Coronary artery (tissue), 2 donors: Measurements from ENCODE around the gene RIPOR1.
A peak's percentile ranks its signal among the peaks of the same experiment; 100 is the strongest.

Experiments used
- DNase-seq: peaks from one replicate; pipeline ENCODE4 v3.0.0-alpha.2; 2017; ENCODE audit warnings: low spot score
- H3K27ac ChIP-seq, 2 donors: fragments of 200-600 bp; sonication (generic); one replicate each; pipeline ENCODE4 v1.5.1; 2016 to 2019
- H3K4me3 ChIP-seq: fragments of 200-600 bp; sonication (generic); 2 replicates; pipeline ENCODE4 v1.5.1; 2016; ENCODE audit warnings: mild to moderate bottlenecking, moderate library complexity
- TF ChIP-seq, protein P1 (sequence below): fragments of 200-600 bp; sonication (generic); IDR thresholded peaks from one replicate; pipeline ENCODE4 v1.5.1; 2019; ENCODE audit warnings: antibody characterized with exemption

Gene RIPOR1

GRCh38 chr16:67546761-67547422 lies 18.3 kb downstream of the RIPOR1 start:
- TF ChIP-seq, protein P1, sequence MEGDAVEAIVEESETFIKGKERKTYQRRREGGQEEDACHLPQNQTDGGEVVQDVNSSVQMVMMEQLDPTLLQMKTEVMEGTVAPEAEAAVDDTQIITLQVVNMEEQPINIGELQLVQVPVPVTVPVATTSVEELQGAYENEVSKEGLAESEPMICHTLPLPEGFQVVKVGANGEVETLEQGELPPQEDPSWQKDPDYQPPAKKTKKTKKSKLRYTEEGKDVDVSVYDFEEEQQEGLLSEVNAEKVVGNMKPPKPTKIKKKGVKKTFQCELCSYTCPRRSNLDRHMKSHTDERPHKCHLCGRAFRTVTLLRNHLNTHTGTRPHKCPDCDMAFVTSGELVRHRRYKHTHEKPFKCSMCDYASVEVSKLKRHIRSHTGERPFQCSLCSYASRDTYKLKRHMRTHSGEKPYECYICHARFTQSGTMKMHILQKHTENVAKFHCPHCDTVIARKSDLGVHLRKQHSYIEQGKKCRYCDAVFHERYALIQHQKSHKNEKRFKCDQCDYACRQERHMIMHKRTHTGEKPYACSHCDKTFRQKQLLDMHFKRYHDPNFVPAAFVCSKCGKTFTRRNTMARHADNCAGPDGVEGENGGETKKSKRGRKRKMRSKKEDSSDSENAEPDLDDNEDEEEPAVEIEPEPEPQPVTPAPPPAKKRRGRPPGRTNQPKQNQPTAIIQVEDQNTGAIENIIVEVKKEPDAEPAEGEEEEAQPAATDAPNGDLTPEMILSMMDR: peak; percentile 89
- H3K4me3 ChIP-seq: no peak overlapping the region
- DNase-seq: peak; percentile 77
- H3K27ac ChIP-seq: peak overlapping the region in 1 of 2 donors; percentile 61

DNA sequence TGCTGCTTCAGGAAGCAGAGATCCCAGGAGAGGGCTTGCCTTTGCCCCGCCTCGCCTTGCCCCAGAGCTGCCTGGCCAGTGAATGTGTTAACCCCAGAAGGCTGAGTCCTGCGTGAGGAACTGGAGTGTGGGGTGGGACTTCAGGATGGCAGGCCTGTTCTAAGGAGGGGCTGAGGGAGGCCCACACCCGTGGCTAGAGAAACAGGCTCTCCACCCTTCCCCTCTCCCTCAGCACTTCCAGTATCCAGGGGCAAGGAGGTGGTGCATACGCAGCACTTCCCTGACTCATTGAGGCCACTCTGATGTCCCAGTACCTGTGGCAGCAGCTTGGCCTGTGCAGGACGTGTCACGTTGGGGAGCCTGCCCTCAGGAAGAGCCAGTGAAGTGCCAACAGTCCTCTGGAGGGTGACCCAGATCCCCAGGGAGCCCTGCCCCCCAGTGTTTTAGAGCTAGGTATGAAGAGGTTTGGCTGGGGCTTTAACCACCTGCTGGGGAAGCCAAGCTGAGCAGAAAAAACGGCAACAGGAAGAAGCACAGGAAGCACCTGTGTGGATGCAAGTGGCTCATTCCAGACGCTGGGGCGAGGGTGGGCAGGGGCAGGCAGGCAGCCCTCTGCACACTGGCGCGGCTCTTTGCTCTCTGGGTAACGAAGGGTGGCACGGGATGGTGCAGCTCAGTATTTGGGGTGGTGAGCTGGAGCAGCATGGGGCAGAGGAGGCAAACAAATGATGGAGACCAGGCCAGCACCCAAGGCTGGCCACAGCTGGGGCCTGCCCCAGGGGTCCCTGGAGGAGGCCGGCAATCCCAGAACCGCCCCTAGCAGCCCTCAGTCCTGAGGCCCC lies 19.0 kb downstream of the RIPOR1 start:
- TF ChIP-seq, protein P1: no peak
- peak; percentile 72 for DNase-seq
- Histone ChIP-seq H3K4me3 (no peak overlapping the region), H3K27ac (peak overlapping the region in 1 of 2 donors; percentile 61)

- DNase-seq: peak; percentile 64
- Histone ChIP-seq H3K4me3 (no peak overlapping the region), H3K27ac (peak overlapping the region in 1 of 2 donors; percentile 12)
- TF ChIP-seq, protein P1: no peak
Measured at GRCh38 chr16:67548265-67549126, 19.9 kb downstream of the RIPOR1 start.

DNA sequence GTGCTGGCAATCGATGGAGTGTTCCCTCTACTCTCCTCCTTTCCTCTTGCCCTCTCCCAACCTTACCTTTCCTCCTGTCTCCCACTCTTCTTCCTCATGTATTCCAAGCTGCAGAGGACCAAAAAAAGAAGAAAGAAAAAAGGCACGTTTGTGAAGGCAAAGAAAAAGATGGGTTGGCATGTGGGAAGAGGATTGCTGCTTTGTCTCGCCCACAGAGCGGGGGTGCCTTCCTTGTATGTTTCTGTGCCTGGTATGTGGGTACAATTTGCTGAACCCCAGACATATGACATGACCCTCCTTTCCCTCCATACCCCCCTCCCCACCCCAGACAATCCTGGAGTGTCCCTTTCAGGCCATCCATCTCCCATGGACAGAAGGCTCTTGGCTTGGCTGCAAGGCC lies 20.6 kb downstream of the RIPOR1 start:
- no peak overlapping the region for H3K4me3 ChIP-seq
- no peak for DNase-seq
- TF ChIP-seq, protein P1: no peak
- no peak overlapping the region for H3K27ac ChIP-seq

GRCh38 chr16:67549936-67550335 lies 21.3 kb downstream of the RIPOR1 start:
- Histone ChIP-seq H3K27ac (no peak overlapping the region), H3K4me3 (no peak overlapping the region)
- DNase-seq: no peak
- TF ChIP-seq, protein P1: no peak

GRCh38 chr16:67551091-67551490 lies 22.5 kb downstream of the RIPOR1 start:
- Histone ChIP-seq H3K4me3 (no peak overlapping the region), H3K27ac (no peak overlapping the region)
- no peak for DNase-seq
- TF ChIP-seq, protein P1: no peak
